ENCODE measurements around the gene KATNAL1. TPM values are rescaled to one million over a fixed set of nuclear protein-coding genes. Genes with fewer than 3 reads are reported as not detected.

The KATNAL1 gene
- total and polyA plus RNA-seq, 4 donors: 17.4 to 45.9 (median 26.7) TPM

DNA sequence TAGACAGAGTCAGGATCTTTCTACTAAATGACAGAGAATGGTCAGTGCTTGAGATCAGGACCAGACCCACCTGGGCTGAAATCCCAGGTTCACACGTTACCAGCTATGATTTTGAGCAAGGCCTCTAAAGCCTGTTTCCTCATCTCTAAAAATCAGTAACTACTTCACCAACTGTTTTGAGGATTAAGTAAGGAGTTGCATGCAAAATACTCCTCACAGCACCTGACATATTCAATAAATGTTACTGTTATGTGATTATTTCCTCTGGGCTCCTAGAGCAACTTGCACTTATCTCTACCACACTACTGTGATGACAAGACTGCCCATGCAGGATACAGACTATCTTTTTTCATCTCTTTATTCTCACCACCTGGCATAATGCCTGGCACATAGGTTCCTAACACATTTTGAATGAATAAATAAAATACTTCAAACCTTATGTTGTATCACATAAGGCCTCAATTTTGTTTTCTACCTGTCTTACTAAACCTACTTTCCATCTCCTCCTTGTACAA, 1.8 kb downstream of the KATNAL1 start:
- DNase-seq (ENCODE audit: low read depth in 4 of 6, low spot score in 6 of 6): no peak
- H3K9me3 ChIP-seq (ENCODE audit: control insufficient read depth, insufficient read depth, low read length): no peaks in the 10 kb centered on the region
- peaks cover 5% of the 10 kb centered on the region for H3K4me1 ChIP-seq (ENCODE audit: control insufficient read depth, insufficient read depth, low read length)
- H3K27ac ChIP-seq (ENCODE audit: low read depth, low read length): no peak overlapping the region
- no peaks in the 10 kb centered on the region for H3K27me3 ChIP-seq (ENCODE audit: control insufficient read depth, insufficient read depth, low read length)
- no peak overlapping the region for H3K4me3 ChIP-seq (ENCODE audit: low read depth, low read length)
- H3K36me3 ChIP-seq (ENCODE audit: control insufficient read depth, insufficient read depth, low read length): no peaks in the 10 kb centered on the region
- 67% methylated on average over 1 of the region's 1 CpG for WGBS (ENCODE audit: insufficient coverage)

GRCh38 chr13:30303269-30303668, 4.1 kb downstream of the KATNAL1 start:
- 80% methylated on average over 1 of the region's 1 CpG for WGBS (ENCODE audit: insufficient coverage)
- no peaks in the 10 kb centered on the region for H3K27me3 ChIP-seq (ENCODE audit: control insufficient read depth, insufficient read depth, low read length)
- no peaks in the 10 kb centered on the region for H3K9me3 ChIP-seq (ENCODE audit: control insufficient read depth, insufficient read depth, low read length)
- peaks cover 5% of the 10 kb centered on the region for H3K4me1 ChIP-seq (ENCODE audit: control insufficient read depth, insufficient read depth, low read length)
- no peak for DNase-seq (ENCODE audit: low read depth in 4 of 6, low spot score in 6 of 6)
- no peak overlapping the region for H3K27ac ChIP-seq (ENCODE audit: low read depth, low read length)
- no peaks in the 10 kb centered on the region for H3K36me3 ChIP-seq (ENCODE audit: control insufficient read depth, insufficient read depth, low read length)
- no peak overlapping the region for H3K4me3 ChIP-seq (ENCODE audit: low read depth, low read length)

GRCh38 chr13:30301827-30302226, 5.5 kb downstream of the KATNAL1 start:
- DNase-seq (ENCODE audit: low read depth in 4 of 6, low spot score in 6 of 6): no peak
- Histone ChIP-seq H3K27ac (ENCODE audit: low read depth, low read length) (no peak overlapping the region), H3K9me3 (ENCODE audit: control insufficient read depth, insufficient read depth, low read length) (no peaks in the 10 kb centered on the region), H3K4me1 (ENCODE audit: control insufficient read depth, insufficient read depth, low read length) (no peaks in the 10 kb centered on the region), H3K4me3 (ENCODE audit: low read depth, low read length) (no peak overlapping the region), H3K36me3 (ENCODE audit: control insufficient read depth, insufficient read depth, low read length) (no peaks in the 10 kb centered on the region), H3K27me3 (ENCODE audit: control insufficient read depth, insufficient read depth, low read length) (no peaks in the 10 kb centered on the region)
- WGBS (ENCODE audit: insufficient coverage): 83% methylated on average over 2 of the region's 5 CpGs

- H3K4me1 ChIP-seq (ENCODE audit: control insufficient read depth, insufficient read depth, low read length): no peaks in the 10 kb centered on the region
- no peaks in the 10 kb centered on the region for H3K9me3 ChIP-seq (ENCODE audit: control insufficient read depth, insufficient read depth, low read length)
- H3K27ac ChIP-seq (ENCODE audit: low read depth, low read length): no peak overlapping the region
- no peak overlapping the region for H3K4me3 ChIP-seq (ENCODE audit: low read depth, low read length)
- DNase-seq (ENCODE audit: low read depth in 4 of 6, low spot score in 6 of 6): no peak
- no peaks in the 10 kb centered on the region for H3K27me3 ChIP-seq (ENCODE audit: control insufficient read depth, insufficient read depth, low read length)
- WGBS (ENCODE audit: insufficient coverage): no CpG with 5 or more reads among the region's 1 CpG
- peaks cover 2% of the 10 kb centered on the region for H3K36me3 ChIP-seq (ENCODE audit: control insufficient read depth, insufficient read depth, low read length)
These were observed 6.8 kb downstream of the KATNAL1 start for GRCh38 chr13:30300596-30300995.

DNA sequence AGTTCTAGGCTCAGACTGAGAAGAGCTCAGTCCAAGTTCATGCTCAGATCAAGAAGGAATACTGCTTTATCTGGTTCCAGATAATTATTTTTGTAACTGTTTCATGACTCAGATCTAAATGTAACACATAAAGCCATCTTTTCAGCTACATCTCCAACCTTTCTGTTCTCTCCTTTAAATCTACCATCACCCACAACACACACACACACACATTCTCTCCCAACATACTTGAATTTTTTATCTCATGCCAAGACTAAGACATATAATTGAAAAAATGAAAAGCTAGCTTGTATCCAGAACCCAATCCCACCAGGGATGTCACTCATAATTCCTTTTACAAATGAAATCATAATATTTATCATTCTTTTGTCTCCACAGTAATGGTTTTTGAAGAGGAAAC, 7.6 kb downstream of the KATNAL1 start:
- H3K36me3 ChIP-seq (ENCODE audit: control insufficient read depth, insufficient read depth, low read length): peaks cover 2% of the 10 kb centered on the region

DNA sequence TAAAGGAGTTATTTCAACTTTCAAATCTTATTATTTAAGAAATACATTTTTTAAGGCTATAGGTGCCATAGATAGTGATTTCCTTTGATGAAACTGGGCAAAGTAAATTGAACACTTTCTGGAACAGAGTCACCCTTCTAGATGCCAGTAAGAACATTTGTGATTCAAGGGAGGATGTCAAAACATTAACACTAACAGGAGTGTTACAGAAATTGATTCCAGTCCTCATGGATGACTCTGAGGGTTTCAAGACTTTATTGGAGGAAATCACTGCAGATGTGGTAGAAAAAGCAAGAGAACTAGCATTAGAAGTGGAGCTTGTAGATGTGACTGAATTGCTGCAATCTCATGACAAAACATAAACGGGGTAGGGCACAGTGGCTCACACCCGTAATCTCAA, 12.2 kb downstream of the KATNAL1 start:
- Histone ChIP-seq H3K4me1 (ENCODE audit: control insufficient read depth, insufficient read depth, low read length) (no peaks in the 10 kb centered on the region), H3K27me3 (ENCODE audit: control insufficient read depth, insufficient read depth, low read length) (no peaks in the 10 kb centered on the region), H3K4me3 (ENCODE audit: low read depth, low read length) (no peak overlapping the region), H3K9me3 (ENCODE audit: control insufficient read depth, insufficient read depth, low read length) (no peaks in the 10 kb centered on the region), H3K27ac (ENCODE audit: low read depth, low read length) (no peak overlapping the region), H3K36me3 (ENCODE audit: control insufficient read depth, insufficient read depth, low read length) (peaks cover 2% of the 10 kb centered on the region)
- DNase-seq (ENCODE audit: low read depth in 4 of 6, low spot score in 6 of 6): no peak
- no CpG with 5 or more reads among the region's 2 CpGs for WGBS (ENCODE audit: insufficient coverage)

More for the DNA sequence above, 7.6 kb downstream of the KATNAL1 start:
- no peaks in the 10 kb centered on the region for H3K9me3 ChIP-seq (ENCODE audit: control insufficient read depth, insufficient read depth, low read length)
- no peak for DNase-seq (ENCODE audit: low read depth in 4 of 6, low spot score in 6 of 6)
- H3K27ac ChIP-seq (ENCODE audit: low read depth, low read length): no peak overlapping the region
- no peaks in the 10 kb centered on the region for H3K27me3 ChIP-seq (ENCODE audit: control insufficient read depth, insufficient read depth, low read length)
- H3K4me3 ChIP-seq (ENCODE audit: low read depth, low read length): no peak overlapping the region
- H3K4me1 ChIP-seq (ENCODE audit: control insufficient read depth, insufficient read depth, low read length): no peaks in the 10 kb centered on the region

DNA sequence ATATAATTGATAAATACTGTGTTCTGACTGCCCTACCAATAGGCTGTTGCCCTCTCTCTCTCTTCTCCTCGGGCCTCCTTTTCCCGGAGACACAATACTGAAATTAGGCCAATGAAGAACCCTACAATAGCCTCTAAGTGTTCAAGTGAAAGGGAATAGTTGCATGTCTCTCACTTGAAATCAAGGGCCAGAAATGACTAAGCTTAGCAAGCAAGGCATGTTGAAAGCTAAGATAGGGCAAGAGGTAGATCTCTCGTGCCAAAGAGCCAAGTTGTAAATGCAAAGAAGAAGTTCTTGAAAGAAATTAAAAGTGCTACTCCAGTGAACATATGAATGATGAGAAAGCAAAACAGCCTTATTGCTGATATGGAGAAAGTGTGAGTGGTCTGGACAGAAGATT, 13.3 kb downstream of the KATNAL1 start:
- Histone ChIP-seq H3K36me3 (ENCODE audit: control insufficient read depth, insufficient read depth, low read length) (peaks cover 2% of the 10 kb centered on the region), H3K4me3 (ENCODE audit: low read depth, low read length) (no peak overlapping the region), H3K9me3 (ENCODE audit: control insufficient read depth, insufficient read depth, low read length) (no peaks in the 10 kb centered on the region), H3K4me1 (ENCODE audit: control insufficient read depth, insufficient read depth, low read length) (no peaks in the 10 kb centered on the region), H3K27me3 (ENCODE audit: control insufficient read depth, insufficient read depth, low read length) (no peaks in the 10 kb centered on the region), H3K27ac (ENCODE audit: low read depth, low read length) (no peak overlapping the region)
- 100% methylated on average over 1 of the region's 3 CpGs for WGBS (ENCODE audit: insufficient coverage)
- no peak for DNase-seq (ENCODE audit: low read depth in 4 of 6, low spot score in 6 of 6)

- H3K27ac ChIP-seq (ENCODE audit: low read depth, low read length): no peak overlapping the region
- H3K4me1 ChIP-seq (ENCODE audit: control insufficient read depth, insufficient read depth, low read length): no peaks in the 10 kb centered on the region
- no peaks in the 10 kb centered on the region for H3K27me3 ChIP-seq (ENCODE audit: control insufficient read depth, insufficient read depth, low read length)
- H3K36me3 ChIP-seq (ENCODE audit: control insufficient read depth, insufficient read depth, low read length): peaks cover 2% of the 10 kb centered on the region
- no peak for DNase-seq (ENCODE audit: low read depth in 4 of 6, low spot score in 6 of 6)
- H3K4me3 ChIP-seq (ENCODE audit: low read depth, low read length): no peak overlapping the region
- no peaks in the 10 kb centered on the region for H3K9me3 ChIP-seq (ENCODE audit: control insufficient read depth, insufficient read depth, low read length)
These were observed 15.0 kb downstream of the KATNAL1 start for GRCh38 chr13:30292325-30292724.

GRCh38 chr13:30290812-30291436, 16.4 kb downstream of the KATNAL1 start:
- no CpG with 5 or more reads among the region's 4 CpGs for WGBS (ENCODE audit: insufficient coverage)
- H3K9me3 ChIP-seq (ENCODE audit: control insufficient read depth, insufficient read depth, low read length): no peaks in the 10 kb centered on the region
- no peak for DNase-seq (ENCODE audit: low read depth in 4 of 6, low spot score in 6 of 6)
- H3K27me3 ChIP-seq (ENCODE audit: control insufficient read depth, insufficient read depth, low read length): no peaks in the 10 kb centered on the region
- no peak overlapping the region for H3K4me3 ChIP-seq (ENCODE audit: low read depth, low read length)
- H3K36me3 ChIP-seq (ENCODE audit: control insufficient read depth, insufficient read depth, low read length): peaks cover under 1% of the 10 kb centered on the region
- peaks cover 4% of the 10 kb centered on the region for H3K4me1 ChIP-seq (ENCODE audit: control insufficient read depth, insufficient read depth, low read length)
- no peak overlapping the region for H3K27ac ChIP-seq (ENCODE audit: low read depth, low read length)

DNA sequence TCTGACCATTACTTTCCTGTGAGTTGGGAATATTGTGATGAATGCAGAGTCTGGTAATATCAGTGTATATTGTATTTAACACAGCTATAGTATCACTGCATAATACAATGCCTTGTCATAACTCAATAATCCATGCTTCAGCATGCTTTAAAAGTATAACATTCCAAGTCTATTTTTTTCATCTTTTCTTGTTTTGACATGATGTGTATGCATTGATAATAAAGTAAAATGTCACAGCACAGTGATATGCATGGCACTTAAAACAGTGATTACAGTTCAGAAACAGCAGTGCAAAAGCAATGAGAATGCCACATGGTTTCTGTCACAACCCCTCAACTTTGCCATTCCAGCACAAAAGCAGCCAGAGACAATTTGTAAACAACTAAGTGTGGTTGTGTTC, 17.8 kb downstream of the KATNAL1 start:
- Histone ChIP-seq H3K9me3 (ENCODE audit: control insufficient read depth, insufficient read depth, low read length) (no peaks in the 10 kb centered on the region), H3K4me1 (ENCODE audit: control insufficient read depth, insufficient read depth, low read length) (peaks cover 4% of the 10 kb centered on the region), H3K36me3 (ENCODE audit: control insufficient read depth, insufficient read depth, low read length) (no peaks in the 10 kb centered on the region), H3K4me3 (ENCODE audit: low read depth, low read length) (no peak overlapping the region), H3K27me3 (ENCODE audit: control insufficient read depth, insufficient read depth, low read length) (no peaks in the 10 kb centered on the region), H3K27ac (ENCODE audit: low read depth, low read length) (no peak overlapping the region)
- no peak for DNase-seq (ENCODE audit: low read depth in 4 of 6, low spot score in 6 of 6)
